ENCODE measurements around the gene LARP4. TPM values are rescaled to one million over a fixed set of nuclear protein-coding genes. Genes with fewer than 3 reads are reported as not detected.
"Not testable (repeated sequence)": the region's sequence is repeated elsewhere in the genome, so short reads cannot be mapped to it uniquely, and the experiment has no call there.

The LARP4 gene
- total and polyA plus RNA-seq, 2 experiments from 2014 or later: 28.3 to 28.9 TPM

- TF ChIP-seq CTCF (IDR thresholded peaks at IDR 0.05; ENCODE audit: low read depth, low read length): no peak
- no peak for DNase-seq (ENCODE audit: low read depth in 1 of 2, low spot score in 1 of 2)
- Histone ChIP-seq H3K27me3 (no peaks in the 10 kb centered on the region), H3K27ac (no peak overlapping the region), H3K4me1 (ENCODE audit: low read depth) (peaks cover 22% of the 10 kb centered on the region), H3K4me3 (no peak overlapping the region), H3K9me3 (ENCODE audit: low read depth) (no peaks in the 10 kb centered on the region), H3K36me3 (no peaks in the 10 kb centered on the region)
These were observed 118.7 kb downstream of the LARP4 start for GRCh38 chr12:50519353-50519752.

GRCh38 chr12:50520416-50521207, 119.9 kb downstream of the LARP4 start:
- TF ChIP-seq CTCF (IDR thresholded peaks at IDR 0.05; ENCODE audit: low read depth, low read length): no peak
- Histone ChIP-seq H3K27me3 (no peaks in the 10 kb centered on the region), H3K9me3 (ENCODE audit: low read depth) (no peaks in the 10 kb centered on the region), H3K27ac (peak overlapping the region; percentile 70), H3K4me3 (no peak overlapping the region), H3K4me1 (ENCODE audit: low read depth) (peaks cover 17% of the 10 kb centered on the region), H3K36me3 (no peaks in the 10 kb centered on the region)
- DNase-seq (ENCODE audit: low read depth in 1 of 2, low spot score in 1 of 2): no peak

GRCh38 chr12:50521781-50522180, 121.1 kb downstream of the LARP4 start:
- H3K36me3 ChIP-seq; H3K27ac ChIP-seq; H3K4me3 ChIP-seq; DNase-seq (ENCODE audit: low read depth in 1 of 2, low spot score in 1 of 2); H3K27me3 ChIP-seq; H3K9me3 ChIP-seq (ENCODE audit: low read depth): not testable (repeated sequence)
- H3K4me1 ChIP-seq (ENCODE audit: low read depth): peaks cover 21% of the 10 kb centered on the region

- Histone ChIP-seq H3K36me3 (no peaks in the 10 kb centered on the region), H3K4me1 (ENCODE audit: low read depth) (peaks cover 10% of the 10 kb centered on the region), H3K27ac (no peak overlapping the region), H3K27me3 (no peaks in the 10 kb centered on the region), H3K4me3 (no peak overlapping the region), H3K9me3 (ENCODE audit: low read depth) (no peaks in the 10 kb centered on the region)
- no peak for TF ChIP-seq CTCF (IDR thresholded peaks at IDR 0.05; ENCODE audit: low read depth, low read length)
- no peak for DNase-seq (ENCODE audit: low read depth in 1 of 2, low spot score in 1 of 2)
These were observed 123.1 kb downstream of the LARP4 start for GRCh38 chr12:50523772-50524171.

DNA sequence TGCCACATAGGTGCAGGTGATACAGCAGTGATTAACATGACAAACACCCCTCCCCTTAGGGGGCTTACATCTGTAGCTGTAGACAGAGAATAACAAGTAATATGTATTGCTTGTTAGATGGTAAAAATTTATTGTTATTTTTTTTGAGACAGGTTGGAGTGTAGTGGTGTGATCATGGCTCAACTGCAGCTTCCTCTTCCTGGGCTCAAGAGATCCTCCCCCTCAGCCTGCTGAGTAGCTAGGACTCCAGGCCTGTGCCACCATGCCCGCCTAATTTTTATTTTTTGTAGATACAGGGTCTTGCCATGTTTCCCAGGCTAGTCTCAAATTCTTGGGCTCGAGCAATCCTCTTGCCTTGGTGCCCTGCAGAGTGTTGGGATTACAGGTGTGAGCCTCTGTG, 123.9 kb downstream of the LARP4 start:
- no peak overlapping the region for H3K4me3 ChIP-seq
- no peaks in the 10 kb centered on the region for H3K36me3 ChIP-seq
- no peak overlapping the region for H3K27ac ChIP-seq
- H3K27me3 ChIP-seq: no peaks in the 10 kb centered on the region
- no peak for TF ChIP-seq CTCF (IDR thresholded peaks at IDR 0.05; ENCODE audit: low read depth, low read length)
- peaks cover 10% of the 10 kb centered on the region for H3K4me1 ChIP-seq (ENCODE audit: low read depth)
- no peaks in the 10 kb centered on the region for H3K9me3 ChIP-seq (ENCODE audit: low read depth)
- no peak for DNase-seq (ENCODE audit: low read depth in 1 of 2, low spot score in 1 of 2)

DNA sequence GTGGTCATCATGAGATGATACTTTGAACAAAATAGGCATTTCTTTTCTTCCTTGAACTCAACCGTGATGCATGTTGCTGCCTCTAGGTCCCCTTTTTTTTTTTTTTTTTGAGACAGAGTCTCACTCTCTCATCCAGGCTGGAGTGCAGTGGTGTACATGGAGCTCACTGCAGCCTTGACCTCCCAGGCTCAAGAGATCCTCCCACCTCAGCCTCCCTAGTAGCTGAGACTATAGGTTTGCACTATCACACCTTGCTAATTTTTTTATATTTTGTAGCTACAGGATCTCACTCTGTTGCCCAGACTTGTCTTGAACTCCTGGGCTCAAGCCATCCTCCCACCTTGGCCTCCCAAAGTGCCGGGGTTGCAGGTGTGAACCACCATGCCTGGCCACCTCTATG, 124.7 kb downstream of the LARP4 start:
- no peak for TF ChIP-seq CTCF (IDR thresholded peaks at IDR 0.05; ENCODE audit: low read depth, low read length)
- H3K4me3 ChIP-seq: no peak overlapping the region
- no peaks in the 10 kb centered on the region for H3K36me3 ChIP-seq
- peaks cover 10% of the 10 kb centered on the region for H3K4me1 ChIP-seq (ENCODE audit: low read depth)
- H3K9me3 ChIP-seq (ENCODE audit: low read depth): no peaks in the 10 kb centered on the region
- peak overlapping the region; percentile 68 for H3K27ac ChIP-seq
- no peaks in the 10 kb centered on the region for H3K27me3 ChIP-seq
- DNase-seq (ENCODE audit: low read depth in 1 of 2, low spot score in 1 of 2): no peak
